ENCODE data around the gene PPP6R2.

The PPP6R2 gene

DNA sequence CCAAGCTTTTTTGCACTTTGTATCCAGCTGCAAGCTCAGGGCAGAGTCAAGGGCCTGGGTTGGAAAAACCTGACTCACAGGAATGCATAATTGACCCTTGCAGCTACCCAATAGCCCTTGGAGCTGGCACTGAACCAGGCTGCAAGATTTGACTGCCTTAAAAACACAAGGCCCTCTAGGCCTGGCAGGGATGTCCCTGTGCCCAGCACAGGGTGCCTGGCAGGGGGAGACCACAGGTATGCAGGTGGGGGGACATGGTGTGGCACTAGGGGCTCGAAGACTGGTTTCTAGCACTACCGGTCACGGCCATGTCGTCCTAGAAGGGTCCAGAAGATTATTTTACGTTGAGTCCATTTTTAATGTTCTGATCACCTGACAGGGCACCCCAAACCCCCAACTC, 101.5 kb downstream of the PPP6R2 start:
- no peak for TF ChIP-seq CTCF (conservative IDR thresholded peaks at IDR 0.05; ENCODE audit: low read length)
- peak; percentile 74 for DNase-seq (ENCODE audit: low read depth)
- H3K4me3 ChIP-seq (ENCODE audit: low read length) = no peak overlapping the region

- no peak overlapping the region for H3K4me3 ChIP-seq (ENCODE audit: low read length)
- DNase-seq (ENCODE audit: low read depth) = no peak
- no peak for TF ChIP-seq CTCF (conservative IDR thresholded peaks at IDR 0.05; ENCODE audit: low read length)
Measured at GRCh38 chr22:50445071-50445879, 102.1 kb downstream of the PPP6R2 start.

GRCh38 chr22:50445880-50446707, 103.0 kb downstream of the PPP6R2 start:
- H3K4me3 ChIP-seq (ENCODE audit: low read length) = no peak overlapping the region
- no peak for TF ChIP-seq CTCF (conservative IDR thresholded peaks at IDR 0.05; ENCODE audit: low read length)
- no peak for DNase-seq (ENCODE audit: low read depth)

GRCh38 chr22:50446708-50447575, 103.8 kb downstream of the PPP6R2 start:
- no peak for TF ChIP-seq CTCF (conservative IDR thresholded peaks at IDR 0.05; ENCODE audit: low read length)
- H3K4me3 ChIP-seq (ENCODE audit: low read length) = no peak overlapping the region

DNA sequence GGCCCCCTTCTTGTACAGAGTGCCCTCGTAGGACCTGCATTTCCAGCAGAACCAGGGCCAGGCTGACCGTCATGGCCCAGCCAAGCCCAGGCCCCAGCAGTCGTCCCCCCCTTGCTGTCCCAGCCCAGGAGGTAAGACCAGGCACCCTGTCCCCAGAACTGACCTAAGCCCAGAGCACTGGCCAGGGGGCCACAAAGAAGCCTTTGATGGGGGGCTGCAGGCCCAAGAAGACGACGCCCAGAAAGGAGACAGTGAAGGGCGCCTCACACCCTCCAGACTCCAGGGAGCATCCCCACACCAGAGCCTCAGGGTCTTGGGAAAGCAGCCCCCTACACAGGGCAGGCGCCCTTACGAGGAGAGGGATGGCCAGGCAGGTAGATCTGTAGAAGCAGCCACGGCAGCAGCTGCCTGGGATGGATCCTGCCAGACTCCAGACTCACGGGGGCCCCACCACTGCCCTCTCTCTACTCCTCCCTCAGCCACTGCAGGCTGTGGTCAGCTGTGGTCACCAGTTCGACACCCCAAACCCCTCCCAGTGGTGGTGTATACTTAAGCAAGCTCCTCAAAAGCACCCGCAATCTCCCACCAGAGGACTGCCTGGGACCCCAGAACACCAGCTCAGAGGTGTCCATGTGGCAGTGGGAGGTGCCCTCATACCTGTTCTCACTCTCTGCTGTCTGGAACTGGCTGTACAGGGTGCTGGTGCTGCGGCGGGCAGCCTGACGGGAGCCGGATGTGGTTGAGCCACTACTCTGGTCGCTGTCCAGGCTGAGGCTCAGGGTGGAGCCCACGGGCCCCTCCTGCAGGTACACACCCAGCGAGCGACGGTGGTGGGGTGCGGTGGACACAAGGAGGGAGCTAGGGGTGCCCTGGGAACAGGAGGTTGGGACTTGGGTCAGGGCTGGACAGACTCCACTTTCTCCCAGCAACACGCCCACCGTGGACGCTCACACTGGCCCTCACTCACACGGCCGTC, 104.7 kb downstream of the PPP6R2 start:
- no peak for TF ChIP-seq CTCF (conservative IDR thresholded peaks at IDR 0.05; ENCODE audit: low read length)
- DNase-seq (ENCODE audit: low read depth) = no peak

More at GRCh38 chr22:50446708-50447575, 103.8 kb downstream of the PPP6R2 start:
- DNase-seq (ENCODE audit: low read depth) = no peak

GRCh38 chr22:50452649-50453048, 109.5 kb downstream of the PPP6R2 start:
- H3K4me3 ChIP-seq (ENCODE audit: low read length) = no peak overlapping the region
- TF ChIP-seq CTCF (conservative IDR thresholded peaks at IDR 0.05; ENCODE audit: low read length) = no peak
- no peak for DNase-seq (ENCODE audit: low read depth)

More for the DNA sequence above, 104.7 kb downstream of the PPP6R2 start:
- no peak overlapping the region for H3K4me3 ChIP-seq (ENCODE audit: low read length)
